Measurements from ENCODE around the gene SMPDL3A.
"Not testable (repeated sequence)": the region's sequence is repeated elsewhere in the genome, so short reads cannot be mapped to it uniquely, and the experiment has no call there.

SMPDL3A gene
- 0.10 to 0.26 reads per million in 2 donors for total RNA-seq

- DNase-seq = no peak
Observed at GRCh38 chr6:122789182-122790027, at the start of gene SMPDL3A. Gene SMPDL3A (plus strand): TSS chr6:122789258. CDS start chr6:122789347, 89 bp downstream.

GRCh38 chr6:122740091-122740490, 49.0 kb upstream of the SMPDL3A start:
- no peak for DNase-seq

- DNase-seq = no peak
Observed at GRCh38 chr6:122740936-122741335, 48.1 kb upstream of the SMPDL3A start.

- not testable (repeated sequence) for DNase-seq
Observed at GRCh38 chr6:122744247-122744646, 44.8 kb upstream of the SMPDL3A start.

- not testable (repeated sequence) for DNase-seq
Observed at GRCh38 chr6:122744856-122745255, 44.2 kb upstream of the SMPDL3A start.

- no peak for DNase-seq
Observed at GRCh38 chr6:122746688-122747087, 42.4 kb upstream of the SMPDL3A start.

- no peak for DNase-seq
Observed at GRCh38 chr6:122747573-122747972, 41.5 kb upstream of the SMPDL3A start.

- DNase-seq = not testable (repeated sequence)
Observed at GRCh38 chr6:122748945-122749344, 40.1 kb upstream of the SMPDL3A start.

- no peak for DNase-seq
Observed at GRCh38 chr6:122749451-122750050, 39.5 kb upstream of the SMPDL3A start.

- no peak for DNase-seq
Observed at GRCh38 chr6:122751326-122751725, 37.7 kb upstream of the SMPDL3A start.

GRCh38 chr6:122752459-122752858, 36.6 kb upstream of the SMPDL3A start:
- DNase-seq = no peak

- DNase-seq = no peak
Observed at GRCh38 chr6:122753000-122753687, 35.9 kb upstream of the SMPDL3A start.

GRCh38 chr6:122753688-122754056, 35.4 kb upstream of the SMPDL3A start:
- DNase-seq = no peak

GRCh38 chr6:122754191-122754731, 34.8 kb upstream of the SMPDL3A start:
- DNase-seq = no peak

- no peak for DNase-seq
Observed at GRCh38 chr6:122755901-122756300, 33.2 kb upstream of the SMPDL3A start.

GRCh38 chr6:122758927-122759334, 30.1 kb upstream of the SMPDL3A start:
- DNase-seq = no peak

GRCh38 chr6:122760330-122760729, 28.7 kb upstream of the SMPDL3A start:
- no peak for DNase-seq

- no peak for DNase-seq
Observed at GRCh38 chr6:122766256-122766655, 22.8 kb upstream of the SMPDL3A start.

GRCh38 chr6:122770835-122771601, 18.0 kb upstream of the SMPDL3A start:
- no peak for DNase-seq

- no peak for DNase-seq
Observed at GRCh38 chr6:122772724-122773415, 16.2 kb upstream of the SMPDL3A start.

- no peak for DNase-seq
Observed at GRCh38 chr6:122775975-122776374, 13.1 kb upstream of the SMPDL3A start.

GRCh38 chr6:122778302-122778701, 10.8 kb upstream of the SMPDL3A start:
- DNase-seq = no peak

Data from activated gamma-delta T cell (primary cell).